A549 (cell line): ENCODE data around the gene TRAF3.

Source experiments
- BHLHE40 ChIP-seq: IDR thresholded peaks from 2 replicates; pipeline ENCODE4 v1.6.1; 2012; ENCODE audit warnings: low read depth, low read length, inconsistent platforms
- CTCF ChIP-seq: fragments of >200 bp; sonication (Bioruptor Twin); formaldehyde crosslinking; IDR thresholded peaks from 3 replicates; pipeline ENCODE4 v1.5.1; 2016
- FOSL2 ChIP-seq, 2 experiments: fragments of 450-650 bp in 1 of 2; fragments of >200 bp in 1 of 2; sonication (Bioruptor Twin) in 1 of 2; formaldehyde crosslinking; IDR thresholded peaks; 2 replicates each; pipeline versions ENCODE4 v1.5.0 to v1.6.1; 2016 to 2020; ENCODE audit warnings: mild to moderate bottlenecking in 1 of 2, moderate library complexity in 1 of 2
- HOXB5 ChIP-seq: fragments of 250-450 bp; sonication (Bioruptor Pico); IDR thresholded peaks from 2 replicates; pipeline ENCODE4 v1.5.0; 2020; ENCODE audit warnings: mild to moderate bottlenecking, moderate library complexity
- MAFK ChIP-seq: fragments of 450-650 bp; IDR thresholded peaks from 2 replicates; pipeline ENCODE4 v1.6.1; 2014; ENCODE audit not compliant: partially characterized antibody
- POLR2A ChIP-seq: IDR thresholded peaks from 2 replicates; pipeline ENCODE4 v1.6.1; 2012; ENCODE audit warnings: mild to moderate bottlenecking, low read length
- RAD21 ChIP-seq, 2 experiments: fragments of >200 bp in 1 of 2; sonication (Bioruptor Twin) in 1 of 2; formaldehyde crosslinking in 1 of 2; IDR thresholded peaks in 1 of 2; conservative IDR thresholded peaks in 1 of 2; 2 replicates in 1 of 2; 3 replicates in 1 of 2; pipeline ENCODE4 v1.6.1; 2012 to 2018; ENCODE audit warnings: inconsistent platforms in 1 of 2
- SMC3 ChIP-seq: fragments of >200 bp; sonication (Bioruptor Twin); formaldehyde crosslinking; IDR thresholded peaks from 3 replicates; pipeline ENCODE4 v1.6.1; 2018; ENCODE audit warnings: inconsistent platforms
- USF2 ChIP-seq: fragments of 450-650 bp; IDR thresholded peaks from 2 replicates; pipeline ENCODE4 v1.6.1; 2014; ENCODE audit warnings: antibody characterized with exemption

GRCh38 chr14:102939329-102939728, 162.1 kb downstream of the TRAF3 start:
- TF ChIP-seq USF2: no peak
- TF ChIP-seq CTCF: no peak
- no peak for TF ChIP-seq FOSL2 (IDR thresholded peaks at IDR 0.05)
- TF ChIP-seq FOSL2 (CRISPR knock-in tag; IDR thresholded peaks at IDR 0.05): no peak
- no peak for TF ChIP-seq RAD21 (conservative IDR thresholded peaks at IDR 0.05 in 1 of 2, IDR thresholded peaks at IDR 0.05 in 1 of 2)
- TF ChIP-seq HOXB5 (CRISPR knock-in tag): no peak
- TF ChIP-seq MAFK: no peak
- TF ChIP-seq BHLHE40: no peak
- TF ChIP-seq SMC3: no peak
- no peak for TF ChIP-seq POLR2A
